Measurements from ENCODE around the gene ZYX.
"Not testable (repeated sequence)": the region's sequence is repeated elsewhere in the genome, so short reads cannot be mapped to it uniquely, and the experiment has no call there.

The ZYX gene

GRCh38 chr7:143422033-143422432 is 40.9 kb downstream of the ZYX start:
- Histone ChIP-seq H3K4me2 (ENCODE audit: low read depth, low read length, poor library complexity, severe bottlenecking) (no peak overlapping the region), H3F3A (ENCODE audit: insufficient read depth) (no peaks in the 10 kb centered on the region), H3K79me2 (ENCODE audit: insufficient read depth, low read length) (no peaks in the 10 kb centered on the region), H2AFZ (ENCODE audit: low read depth, low read length, severe bottlenecking) (no peak overlapping the region), H3K9me3 (ENCODE audit: insufficient read depth, low read length) (no peaks in the 10 kb centered on the region), H3K36me3 (ENCODE audit: low read length) (no peaks in the 10 kb centered on the region), H4K20me1 (ENCODE audit: low read depth, low read length) (no peaks in the 10 kb centered on the region), H3K4me3 (ENCODE audit: insufficient read depth, low read length, poor library complexity, severe bottlenecking) (no peak overlapping the region), H3K9ac (ENCODE audit: low read length) (no peak overlapping the region), H3K27me3 (ENCODE audit: low read length) (no peaks in the 10 kb centered on the region), H3K9me2 (replicated peaks; ENCODE audit: insufficient read depth, low read length) (no peaks in the 10 kb centered on the region), H3K27ac (ENCODE audit: low read depth, low read length) (no peak overlapping the region)
- no peak for TF ChIP-seq EZH2phosphoT487 (conservative IDR thresholded peaks at IDR 0.05; ENCODE audit: low read length)
- TF ChIP-seq CTCF (IDR thresholded peaks at IDR 0.05; ENCODE audit: insufficient read depth, low read length, poor library complexity, severe bottlenecking) = no peak

GRCh38 chr7:143424476-143424875 is 43.3 kb downstream of the ZYX start:
- H3F3A ChIP-seq (ENCODE audit: insufficient read depth); H3K4me3 ChIP-seq (ENCODE audit: insufficient read depth, low read length, poor library complexity, severe bottlenecking); H2AFZ ChIP-seq (ENCODE audit: low read depth, low read length, severe bottlenecking); H3K9ac ChIP-seq (ENCODE audit: low read length); H4K20me1 ChIP-seq (ENCODE audit: low read depth, low read length); H3K4me2 ChIP-seq (ENCODE audit: low read depth, low read length, poor library complexity, severe bottlenecking); H3K36me3 ChIP-seq (ENCODE audit: low read length); H3K27me3 ChIP-seq (ENCODE audit: low read length); H3K27ac ChIP-seq (ENCODE audit: low read depth, low read length); H3K79me2 ChIP-seq (ENCODE audit: insufficient read depth, low read length); H3K9me2 ChIP-seq (replicated peaks; ENCODE audit: insufficient read depth, low read length); H3K9me3 ChIP-seq (ENCODE audit: insufficient read depth, low read length): not testable (repeated sequence)

GRCh38 chr7:143426479-143427142 is 45.5 kb downstream of the ZYX start:
- no peaks in the 10 kb centered on the region for H3K9me3 ChIP-seq (ENCODE audit: insufficient read depth, low read length)
- no peaks in the 10 kb centered on the region for H4K20me1 ChIP-seq (ENCODE audit: low read depth, low read length)
- TF ChIP-seq CTCF (IDR thresholded peaks at IDR 0.05; ENCODE audit: insufficient read depth, low read length, poor library complexity, severe bottlenecking) (no peak), EZH2phosphoT487 (conservative IDR thresholded peaks at IDR 0.05; ENCODE audit: low read length) (no peak)
- H2AFZ ChIP-seq (ENCODE audit: low read depth, low read length, severe bottlenecking) = no peak overlapping the region
- no peak overlapping the region for H3K4me2 ChIP-seq (ENCODE audit: low read depth, low read length, poor library complexity, severe bottlenecking)
- no peak overlapping the region for H3K4me3 ChIP-seq (ENCODE audit: insufficient read depth, low read length, poor library complexity, severe bottlenecking)
- H3K9ac ChIP-seq (ENCODE audit: low read length) = no peak overlapping the region
- H3K9me2 ChIP-seq (replicated peaks; ENCODE audit: insufficient read depth, low read length) = no peaks in the 10 kb centered on the region
- no peaks in the 10 kb centered on the region for H3K27me3 ChIP-seq (ENCODE audit: low read length)
- H3F3A ChIP-seq (ENCODE audit: insufficient read depth) = no peaks in the 10 kb centered on the region
- H3K27ac ChIP-seq (ENCODE audit: low read depth, low read length) = no peak overlapping the region
- no peaks in the 10 kb centered on the region for H3K36me3 ChIP-seq (ENCODE audit: low read length)
- H3K79me2 ChIP-seq (ENCODE audit: insufficient read depth, low read length) = no peaks in the 10 kb centered on the region

GRCh38 chr7:143429770-143430698 is 48.9 kb downstream of the ZYX start:
- TF ChIP-seq EZH2phosphoT487 (conservative IDR thresholded peaks at IDR 0.05; ENCODE audit: low read length) (no peak), CTCF (IDR thresholded peaks at IDR 0.05; ENCODE audit: insufficient read depth, low read length, poor library complexity, severe bottlenecking) (no peak)
- no peak overlapping the region for H2AFZ ChIP-seq (ENCODE audit: low read depth, low read length, severe bottlenecking)
- no peaks in the 10 kb centered on the region for H4K20me1 ChIP-seq (ENCODE audit: low read depth, low read length)
- no peaks in the 10 kb centered on the region for H3K27me3 ChIP-seq (ENCODE audit: low read length)
- no peaks in the 10 kb centered on the region for H3K79me2 ChIP-seq (ENCODE audit: insufficient read depth, low read length)
- no peaks in the 10 kb centered on the region for H3K9me2 ChIP-seq (replicated peaks; ENCODE audit: insufficient read depth, low read length)
- H3K9me3 ChIP-seq (ENCODE audit: insufficient read depth, low read length) = no peaks in the 10 kb centered on the region
- no peak overlapping the region for H3K9ac ChIP-seq (ENCODE audit: low read length)
- no peak overlapping the region for H3K27ac ChIP-seq (ENCODE audit: low read depth, low read length)
- no peak overlapping the region for H3K4me2 ChIP-seq (ENCODE audit: low read depth, low read length, poor library complexity, severe bottlenecking)
- no peaks in the 10 kb centered on the region for H3F3A ChIP-seq (ENCODE audit: insufficient read depth)
- no peak overlapping the region for H3K4me3 ChIP-seq (ENCODE audit: insufficient read depth, low read length, poor library complexity, severe bottlenecking)
- H3K36me3 ChIP-seq (ENCODE audit: low read length) = no peaks in the 10 kb centered on the region

Measured in SU-DHL-6 (cell line).